HG03469 (cell line): Measurements from ENCODE around the gene MDFIC2.
"Not testable (repeated sequence)": the region's sequence is repeated elsewhere in the genome, so short reads cannot be mapped to it uniquely, and the experiment has no call there.

Experiments
- ATAC-seq: cut with Tn5 transposase; IDR thresholded peaks from one replicate; pipeline ENCODE4 v1.9.1; 2021; ENCODE audit warnings: mild to moderate bottlenecking, moderate library complexity, moderate number of reproducible peaks; ENCODE audit not compliant: unreplicated experiment

MDFIC2 gene

DNA sequence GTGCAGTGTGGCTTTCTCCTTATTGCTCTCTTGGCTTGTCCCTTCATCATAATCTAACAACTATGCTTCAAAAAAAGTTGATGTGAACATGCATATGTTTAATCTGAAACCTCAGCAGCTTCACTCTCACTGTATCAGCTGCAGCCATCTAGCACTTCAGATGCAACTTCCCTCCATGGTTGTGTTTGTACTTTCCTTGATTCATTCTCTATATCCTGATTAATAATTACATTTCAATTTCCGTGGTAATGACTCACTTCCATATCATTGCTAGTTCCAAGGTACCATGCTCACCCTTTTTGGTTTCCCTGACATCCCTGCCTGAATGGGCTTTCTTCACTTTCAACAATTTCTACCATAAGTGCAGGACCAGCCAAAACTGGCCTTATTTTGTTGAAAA is 51.2 kb downstream of the MDFIC2 start:
- ATAC-seq, result no peak

DNA sequence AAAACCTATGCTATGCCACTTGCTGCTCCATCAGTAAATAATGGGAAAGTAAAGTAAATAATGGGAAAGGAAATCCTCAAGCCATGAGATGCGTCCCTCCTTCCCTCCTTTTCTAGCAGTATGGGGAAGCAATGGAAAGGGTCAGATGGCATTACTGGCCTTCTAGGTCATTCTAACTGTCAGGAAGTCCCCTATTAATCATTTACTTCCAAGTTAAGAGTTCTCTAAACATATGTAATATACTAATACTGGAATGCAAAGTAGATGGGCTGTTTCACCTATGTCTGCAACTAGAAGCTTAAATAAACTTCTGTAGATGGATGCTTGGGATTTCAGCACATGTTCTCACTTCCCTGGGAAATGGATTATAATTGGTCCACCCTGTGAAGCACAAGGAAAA is 55.9 kb downstream of the MDFIC2 start:
- ATAC-seq, result no peak

DNA sequence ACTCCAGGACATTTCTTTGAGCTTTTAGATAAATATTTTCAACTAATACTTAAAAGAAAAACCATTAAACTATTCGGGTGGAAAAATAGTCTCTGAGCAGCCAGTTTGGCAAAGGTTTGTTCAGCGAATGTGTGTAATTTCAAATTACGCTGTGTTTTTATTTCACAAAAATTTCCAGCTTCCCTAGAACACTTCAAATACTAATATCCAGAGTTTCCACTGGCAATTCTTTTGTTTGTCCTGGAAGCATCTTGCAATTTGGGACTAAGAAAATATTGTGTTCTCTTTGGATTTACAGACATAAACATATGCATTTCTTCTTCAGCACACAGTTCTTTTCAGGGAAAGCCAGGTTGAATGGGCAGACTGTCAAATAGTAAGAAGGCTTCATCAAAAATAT is 61.9 kb downstream of the MDFIC2 start:
- no peak for ATAC-seq

DNA sequence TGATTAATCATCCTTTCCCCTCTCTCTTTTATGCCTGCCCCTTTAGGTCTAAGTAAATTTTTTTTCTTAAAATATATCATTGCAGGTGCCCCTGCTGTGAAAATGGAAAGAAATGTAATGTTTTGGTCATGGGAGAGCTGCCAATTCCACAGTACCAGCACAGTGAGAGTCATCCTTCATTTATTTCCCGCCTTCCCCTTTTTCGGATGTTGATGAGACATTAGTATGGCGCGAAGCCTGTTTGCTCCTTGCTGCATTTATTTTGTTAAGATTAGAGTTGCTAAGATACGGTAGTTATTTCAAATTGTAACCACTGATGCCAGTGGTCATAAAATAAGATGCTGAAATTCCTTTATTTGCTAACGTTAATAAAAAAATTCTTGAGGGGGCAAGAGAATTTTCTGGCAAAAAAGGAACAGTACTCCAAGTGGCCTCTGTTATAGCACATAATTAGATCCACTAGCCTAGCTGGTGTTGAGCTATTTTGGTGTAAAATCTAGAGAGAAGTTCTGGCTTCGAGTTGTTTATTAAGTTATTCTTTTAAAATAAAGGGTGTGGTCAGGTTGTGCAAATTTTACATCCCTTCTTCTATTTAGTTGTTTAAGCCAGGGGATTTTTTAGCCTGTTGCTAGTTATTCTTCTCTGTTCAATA is 62.8 kb downstream of the MDFIC2 start:
- ATAC-seq, result no peak

DNA sequence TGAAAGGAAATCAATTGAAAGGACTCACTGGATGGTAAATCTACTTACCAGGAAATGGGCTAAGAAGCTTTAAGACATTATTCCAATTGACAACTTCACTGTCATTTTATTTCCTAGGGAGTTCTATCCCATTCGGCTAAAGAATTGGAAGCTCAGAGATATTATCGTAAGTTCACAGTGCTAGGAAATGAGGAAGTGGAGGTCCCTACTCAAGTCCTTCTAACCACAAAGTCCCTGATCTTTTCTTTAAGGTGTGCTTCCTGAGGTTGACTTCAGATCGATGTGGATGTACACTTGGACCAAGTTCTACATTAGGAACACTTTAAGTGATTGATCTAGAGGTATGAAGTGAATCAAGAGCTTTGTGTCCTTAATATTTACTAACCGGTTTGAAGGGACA is 63.6 kb downstream of the MDFIC2 start:
- no peak for ATAC-seq

DNA sequence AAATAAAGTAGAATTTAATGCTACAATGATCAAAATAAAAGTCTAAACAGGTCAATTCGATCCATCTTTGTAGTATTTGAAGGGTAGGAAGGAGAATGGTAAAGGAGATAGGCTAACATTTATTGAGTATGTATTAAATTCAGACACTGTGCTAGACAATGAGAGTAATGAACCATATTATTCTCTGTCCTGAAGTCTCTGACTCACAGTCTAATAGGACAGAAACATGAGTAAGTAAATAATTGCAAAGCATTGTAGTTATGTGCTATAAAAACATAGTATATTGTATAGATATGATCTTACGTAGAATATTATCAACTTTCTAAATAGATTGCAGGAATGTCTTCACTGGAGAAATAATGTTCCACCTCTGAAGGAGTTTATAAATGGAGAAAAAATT is 64.5 kb downstream of the MDFIC2 start:
- no peak for ATAC-seq

DNA sequence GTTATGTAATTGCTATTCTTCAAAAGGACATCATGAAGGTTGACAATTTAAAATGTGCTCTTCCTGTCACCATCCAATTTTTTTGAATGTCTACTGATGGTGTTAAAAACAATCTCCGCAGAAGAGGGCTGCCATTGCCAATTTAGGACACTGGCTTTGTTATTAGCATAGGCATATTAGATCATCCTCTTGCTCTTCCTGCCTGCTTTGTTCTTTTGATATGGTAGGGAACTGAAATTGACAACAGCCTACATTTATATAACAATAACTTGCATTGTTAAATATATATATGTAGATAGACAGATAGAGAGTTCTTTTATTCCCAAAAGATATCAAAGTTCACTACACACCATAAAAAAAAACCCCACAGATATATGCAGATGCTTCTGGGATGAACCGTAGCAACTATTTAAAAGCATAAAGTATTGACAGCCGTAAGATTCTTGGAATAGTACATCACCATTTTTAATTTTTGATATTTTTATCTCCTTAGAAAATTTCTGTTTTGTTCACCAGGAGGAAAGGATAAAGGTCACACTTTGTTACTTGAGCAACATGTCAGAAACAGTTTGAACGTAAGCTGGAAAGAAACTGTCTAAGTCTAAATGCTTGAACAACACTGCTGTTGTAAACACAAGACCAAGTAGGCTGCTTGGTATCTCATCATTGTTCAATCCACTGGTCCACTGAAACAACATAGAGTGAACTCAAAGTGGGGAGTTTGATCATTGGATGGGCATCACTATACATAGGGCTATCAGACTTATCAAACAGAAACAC is 66.5 kb downstream of the MDFIC2 start:
- ATAC-seq, result no peak

DNA sequence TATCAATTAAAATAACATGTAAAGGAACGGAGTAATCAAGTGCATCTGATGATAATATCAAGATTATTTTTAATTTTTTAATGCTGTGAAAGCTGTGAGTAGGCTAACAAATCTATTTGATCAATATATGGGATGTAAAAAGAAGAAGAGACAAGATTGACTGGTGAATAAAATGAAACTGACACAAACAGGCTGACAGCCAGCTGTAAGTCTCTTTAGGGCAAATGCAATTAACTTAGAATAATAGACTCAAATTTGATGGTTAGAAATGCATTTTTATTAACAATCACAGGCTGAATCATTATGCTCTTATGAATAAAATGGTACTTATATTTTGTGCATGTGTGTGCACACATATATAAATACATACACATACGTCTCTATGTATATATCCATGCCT is 68.0 kb downstream of the MDFIC2 start:
- ATAC-seq, result no peak

DNA sequence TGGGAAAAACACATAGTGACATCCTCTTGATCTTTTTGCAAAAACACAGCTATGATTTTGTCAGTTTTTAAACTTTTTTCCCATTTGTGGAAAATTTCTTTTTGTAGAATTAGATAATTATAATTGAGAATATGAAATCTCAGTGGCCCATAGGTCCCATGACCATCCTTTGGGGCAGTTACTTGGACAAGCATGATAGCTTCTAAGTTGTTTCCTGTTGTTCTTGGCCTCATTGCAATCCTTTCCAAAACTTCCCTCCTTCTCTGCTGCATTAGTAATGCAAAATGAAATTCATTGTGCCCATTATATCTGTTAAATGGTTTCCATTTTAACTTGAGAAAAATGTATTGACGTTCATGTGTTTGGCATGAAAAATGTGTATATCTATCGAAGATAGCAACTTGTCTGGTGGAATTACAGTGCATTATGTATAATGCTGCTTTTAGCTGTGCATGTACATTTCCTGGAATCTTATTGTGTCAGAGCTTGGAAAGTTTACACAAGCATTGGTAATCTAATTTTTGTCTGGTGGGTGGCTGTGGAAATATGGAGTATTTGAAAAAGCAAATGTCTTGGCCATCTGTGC is 70.0 kb downstream of the MDFIC2 start:
- ATAC-seq, result no peak

DNA sequence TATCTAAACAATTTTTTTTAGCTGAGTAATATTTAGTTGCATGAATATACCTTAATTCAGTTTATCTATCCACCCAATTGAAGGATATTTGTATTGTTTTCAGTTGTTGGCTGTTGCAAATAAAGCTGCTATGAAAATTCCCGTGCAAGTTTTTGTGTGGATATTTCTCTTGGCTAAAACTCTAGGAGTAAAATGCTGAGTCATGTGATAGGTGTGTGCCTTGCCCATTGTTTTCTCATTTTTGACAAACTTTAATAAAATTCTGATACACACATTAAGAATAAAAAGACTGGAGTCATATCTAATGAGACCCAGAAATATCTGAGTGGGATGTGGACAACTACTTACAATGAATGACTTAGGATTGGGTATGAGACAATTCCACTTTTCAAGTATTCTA is 78.6 kb downstream of the MDFIC2 start:
- ATAC-seq, result no peak

DNA sequence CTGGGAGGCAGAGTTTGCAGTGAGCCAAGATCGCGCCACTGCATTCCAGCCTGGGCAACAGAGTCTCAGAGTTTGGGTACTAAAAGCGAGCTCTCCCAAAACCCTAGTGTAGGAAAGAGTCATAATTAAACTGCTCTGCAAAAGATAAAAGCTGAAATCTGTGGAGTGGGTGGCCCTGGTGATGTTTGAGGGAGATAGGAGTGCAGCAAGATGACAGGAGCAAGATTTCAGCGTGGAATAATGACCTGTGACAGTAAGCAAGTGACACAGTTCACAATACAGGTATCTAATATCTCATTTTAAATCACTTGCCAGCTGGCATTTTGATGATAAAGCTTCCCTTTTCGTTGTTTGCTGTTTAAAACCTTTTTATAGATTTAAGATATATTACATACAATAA is 79.3 kb downstream of the MDFIC2 start:
- ATAC-seq, result no peak

DNA sequence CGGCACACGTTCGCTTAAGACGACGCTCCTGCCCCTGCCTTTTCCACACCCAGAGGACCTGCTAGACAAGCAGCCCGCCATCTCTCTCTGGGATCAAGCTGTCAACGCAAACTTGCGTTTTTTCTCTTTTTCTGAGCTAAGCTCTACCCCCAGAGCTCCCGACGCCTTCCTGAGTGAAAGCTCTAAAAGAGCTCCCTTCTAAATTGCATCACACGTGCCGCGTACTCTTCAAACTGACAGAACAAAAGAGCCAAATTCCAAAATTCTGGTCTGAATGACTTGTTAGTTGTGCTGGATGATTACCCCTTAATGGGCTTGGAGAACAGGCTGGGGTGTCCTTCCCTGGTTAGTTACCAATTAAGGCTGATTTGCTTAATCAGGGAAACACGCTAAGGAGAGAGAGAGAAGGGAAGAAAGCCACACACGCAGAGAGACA is 81.2 kb downstream of the MDFIC2 start:
- ATAC-seq, result no peak

DNA sequence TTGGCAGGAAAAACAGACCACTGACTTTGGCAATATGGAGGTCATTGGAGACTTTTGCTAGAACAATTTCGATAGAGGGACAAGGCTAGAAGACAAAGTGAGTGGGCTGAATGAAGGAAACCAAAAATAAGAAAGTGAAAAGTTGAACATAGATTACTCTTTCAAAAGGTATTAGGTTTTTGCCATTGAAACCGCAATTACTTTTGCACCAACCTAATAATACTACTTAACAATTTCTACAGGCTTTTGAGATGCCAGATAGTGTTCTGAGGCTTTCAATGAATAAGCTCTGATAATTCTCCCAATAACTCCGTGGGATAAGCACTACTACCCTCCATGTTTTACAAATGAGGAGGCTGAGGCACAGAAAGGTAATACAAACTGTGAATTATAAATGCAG is 85.0 kb downstream of the MDFIC2 start:
- ATAC-seq, result no peak

DNA sequence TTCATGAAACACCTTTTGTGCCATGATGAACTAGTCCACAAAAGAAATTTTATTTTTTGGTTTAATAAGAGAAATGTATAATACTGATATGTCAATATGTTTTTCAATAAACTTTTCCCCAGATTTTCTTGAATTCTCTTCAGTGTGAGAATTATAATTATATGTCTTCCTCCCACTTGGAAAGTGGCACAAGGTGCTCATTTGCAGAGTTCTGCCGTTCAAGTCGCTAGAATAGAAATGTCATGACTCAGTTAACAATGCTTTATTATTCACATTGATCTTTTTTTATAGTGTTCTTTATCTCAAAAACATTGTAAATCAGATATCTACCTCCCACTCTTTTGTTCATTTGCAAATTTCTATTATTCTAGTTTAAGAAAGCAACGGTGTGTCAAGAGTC is 87.3 kb downstream of the MDFIC2 start:
- ATAC-seq, result no peak

DNA sequence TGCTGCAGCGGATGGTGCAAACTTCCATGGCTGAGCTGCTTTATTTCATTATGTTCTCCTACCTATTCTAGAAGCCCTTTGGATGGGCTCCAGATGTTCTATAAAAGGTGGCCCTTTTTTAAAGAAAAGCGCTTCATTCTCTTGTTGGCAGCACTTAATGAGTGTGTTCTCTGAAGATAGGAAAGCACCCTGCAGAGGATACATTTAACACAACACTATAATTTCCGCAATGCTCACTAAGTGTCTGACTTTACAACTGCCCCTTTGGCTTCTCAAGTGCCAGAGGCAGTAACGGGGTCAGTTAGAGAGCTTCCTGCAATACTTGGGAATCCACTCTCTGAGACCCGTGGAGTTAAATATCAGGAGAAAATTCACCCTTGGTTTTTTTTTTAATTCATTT is 88.1 kb downstream of the MDFIC2 start:
- ATAC-seq, result no peak

DNA sequence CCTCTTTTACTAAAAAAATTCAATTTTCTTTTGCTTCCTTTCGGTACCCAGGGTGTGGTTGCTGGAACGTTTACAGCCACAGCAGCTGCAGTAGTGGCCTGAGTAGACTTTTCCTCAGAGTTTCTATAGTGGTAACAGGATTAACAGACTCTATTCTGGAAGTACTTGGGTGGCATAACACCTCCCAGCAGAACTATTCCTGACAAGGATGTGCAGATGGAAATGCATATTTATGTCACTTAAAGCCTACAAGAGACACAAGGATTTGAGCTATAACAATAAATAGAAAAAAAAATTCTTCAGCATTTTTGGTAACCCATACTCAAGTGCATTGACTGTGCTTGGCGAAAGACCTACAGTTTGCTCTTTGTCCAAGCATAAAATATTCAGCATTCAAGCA is 94.0 kb downstream of the MDFIC2 start:
- ATAC-seq, result no peak

DNA sequence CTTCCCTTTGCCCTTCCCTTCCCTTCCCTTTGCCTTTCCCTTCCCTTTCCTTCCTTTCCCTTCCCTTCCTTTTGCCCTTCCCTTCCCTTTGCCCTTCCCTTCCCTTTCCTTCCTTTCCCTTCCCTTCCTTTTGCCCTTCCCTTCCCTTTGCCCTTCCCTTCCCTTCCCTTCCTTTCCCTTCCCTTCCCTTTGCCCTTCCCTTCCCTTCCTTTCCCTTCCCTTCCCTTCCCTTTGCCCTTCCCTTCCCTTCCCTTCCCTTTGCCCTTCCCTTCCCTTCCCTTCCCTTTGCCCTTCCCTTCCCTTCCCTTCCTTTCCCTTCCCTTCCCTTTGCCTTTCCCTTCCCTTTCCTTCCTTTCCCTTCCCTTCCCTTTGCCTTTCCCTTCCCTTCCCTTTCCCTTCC is 101.2 kb downstream of the MDFIC2 start:
- not testable (repeated sequence) for ATAC-seq

DNA sequence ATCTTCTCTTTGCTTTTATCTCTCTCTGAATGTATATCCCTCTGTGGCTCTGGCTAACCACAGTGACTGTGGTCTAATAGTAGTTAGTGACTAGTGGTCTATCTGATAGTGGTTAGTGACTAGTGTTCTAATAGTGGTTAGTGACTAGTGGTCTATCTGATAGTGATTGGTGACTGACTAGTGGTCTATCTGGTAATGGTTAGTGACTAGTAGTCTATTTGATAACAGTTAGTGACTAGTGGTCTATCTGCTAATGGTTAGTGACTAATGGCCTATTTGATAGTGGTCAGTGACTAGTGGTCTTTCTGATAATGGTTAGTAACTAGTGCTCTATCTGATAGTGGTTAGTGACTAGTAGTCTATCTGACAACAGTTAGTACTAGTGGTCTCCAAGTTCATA is 110.5 kb downstream of the MDFIC2 start:
- no peak for ATAC-seq

DNA sequence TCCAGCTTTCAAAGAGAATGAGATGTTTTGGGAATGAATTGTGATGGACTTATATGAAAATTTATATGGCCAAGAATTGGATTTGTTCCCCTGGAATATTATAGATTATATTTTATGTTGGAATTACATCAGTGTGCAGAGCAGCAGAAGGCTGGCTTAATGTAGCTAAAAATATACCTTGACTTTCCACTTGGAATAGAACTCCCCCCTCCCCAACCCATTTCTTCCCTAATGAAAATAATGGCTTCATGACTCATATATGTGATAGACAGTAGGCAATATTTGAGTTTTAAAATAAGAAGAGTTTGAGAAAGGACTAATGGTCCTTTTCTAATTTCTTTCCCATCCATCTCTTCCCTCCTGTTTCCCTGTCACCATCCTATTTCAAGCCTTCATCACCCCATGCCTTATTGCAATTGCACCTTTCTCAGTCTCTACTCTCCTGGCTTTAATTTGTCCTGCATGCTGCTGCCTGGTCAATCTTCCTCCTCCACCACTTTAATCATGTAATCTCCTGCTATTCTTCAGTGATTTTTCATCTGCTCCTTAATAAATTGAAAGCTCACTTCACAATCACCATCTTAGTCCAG is 122.5 kb downstream of the MDFIC2 start:
- no peak for ATAC-seq

DNA sequence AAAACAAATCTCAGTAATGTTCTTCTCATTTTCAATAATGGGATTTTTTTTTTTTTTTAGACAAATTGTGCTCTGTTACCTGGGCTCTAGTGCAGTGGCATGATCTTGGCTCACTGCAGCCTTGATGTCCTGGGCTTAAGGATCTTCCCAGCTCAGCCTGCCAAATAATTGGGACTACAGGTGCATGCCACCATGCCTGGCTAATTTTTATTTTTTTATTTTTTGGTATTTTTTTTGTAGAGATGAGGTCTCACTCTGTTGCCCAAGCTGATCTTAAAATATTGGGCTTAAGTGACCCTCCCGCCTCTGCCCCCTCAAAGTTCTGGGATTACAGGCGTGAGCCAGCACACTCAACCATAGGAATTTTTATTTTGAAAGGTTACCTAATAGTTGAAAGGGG is 126.2 kb downstream of the MDFIC2 start:
- no peak for ATAC-seq

DNA sequence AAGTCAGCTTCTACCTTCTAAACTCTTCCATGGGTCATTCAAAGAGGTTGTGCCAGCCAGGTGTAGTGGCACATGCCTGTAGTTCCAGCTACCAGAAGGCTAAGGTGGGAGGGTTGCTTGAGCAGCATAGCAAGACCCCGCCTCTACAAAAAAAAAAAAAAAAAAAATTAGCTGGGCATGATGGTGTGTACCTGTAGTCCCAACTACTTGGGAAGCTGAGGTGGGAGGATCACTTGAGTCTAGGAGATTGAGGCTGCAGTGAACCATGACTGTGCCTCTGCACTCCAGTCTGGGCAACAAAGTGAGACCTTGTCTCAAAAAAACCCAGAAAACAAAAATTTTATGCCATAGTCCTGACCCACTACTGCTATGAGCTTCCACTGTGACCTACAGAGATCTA is 126.8 kb downstream of the MDFIC2 start:
- ATAC-seq, result no peak
